HCT116 (cell line): ENCODE data around the gene MISFA. TPM values are rescaled to one million over a fixed set of nuclear protein-coding genes. Genes with fewer than 3 reads are reported as not detected.

ENCODE experiments used
- ATAC-seq: fragments of 200-7000 bp; cut with Tn5 transposase; 2 replicates; pipeline ENCODE4 v1.9.1; 2020; ENCODE audit warnings: mild to moderate bottlenecking, moderate library complexity
- BruUV-seq: library from RNA; stranded (reverse); fragments of 400-500 nt; replicated peaks from 2 replicates; lab custom pipeline; 2021; lab: Mats Ljungman, UMichigan
- CTCF ChIA-PET: fragments of 300-600 bp; sonication (Branson Sonifier 250); formaldehyde crosslinking; loops from one replicate; lab custom pipeline; 2021; ENCODE audit warnings: antibody characterized with exemption; lab: Charles Lee
- POLR2A ChIA-PET: fragments of 300-600, 350-600 bp; sonication (Branson Sonifier 250); formaldehyde crosslinking; loops from one replicate; lab custom pipeline; 2021; ENCODE audit warnings: antibody characterized with exemption; lab: Charles Lee
- RAD21 ChIA-PET, 2 experiments: fragments of 300-600 bp; sonication (Branson Sonifier 250); formaldehyde crosslinking; loops; one replicate each; lab custom pipeline; 2023; ENCODE audit warnings: low total read pairs in 2 of 2; ENCODE audit not compliant: uncharacterized antibody in 2 of 2, unreplicated experiment in 2 of 2, low non-redundant PET in 1 of 2; lab: Charles Lee
- DNase-seq: peaks from one replicate; pipeline ENCODE4 v3.0.0-alpha.2; 2010; ENCODE audit warnings: low read depth, low spot score
- H2AFZ ChIP-seq: fragments of 200-600 bp; shearing (Covaris generic), sonication (generic); 2 replicates; pipeline ENCODE4 v1.6.1; 2017; ENCODE audit warnings: low read depth, mixed run types, mixed read lengths, antibody characterized with exemption, low read length; ENCODE audit not compliant: poor library complexity, severe bottlenecking
- H3K27ac ChIP-seq: 2 replicates; pipeline ENCODE4 v1.5.1; 2012; ENCODE audit warnings: low read depth, low read length
- H3K27me3 ChIP-seq: fragments of 200-600 bp; sonication (generic); 2 replicates; pipeline ENCODE4 v1.6.1; 2016; ENCODE audit warnings: mixed run types, low read length, mixed read lengths; ENCODE audit not compliant: insufficient read depth
- H3K36me3 ChIP-seq, 2 experiments: fragments of 200-500 bp in 1 of 2; fragments of 200-600 bp in 1 of 2; sonication (Bioruptor generic) in 1 of 2; sonication (generic) in 1 of 2; 2 replicates each; pipeline versions ENCODE4 v1.5.1 to v1.6.1; 2014 to 2016; ENCODE audit warnings: low read length in 2 of 2, inconsistent platforms in 1 of 2, mixed read lengths in 1 of 2, mixed run types in 1 of 2; ENCODE audit not compliant: insufficient read depth in 2 of 2, control insufficient read depth in 1 of 2
- H3K4me1 ChIP-seq, 2 experiments: fragments of 200-600 bp in 1 of 2; sonication (generic) in 1 of 2; 2 replicates each; pipeline versions ENCODE4 v1.5.1 to v1.6.1; 2012 to 2017; ENCODE audit warnings: low read length in 2 of 2, inconsistent platforms in 1 of 2, mild to moderate bottlenecking in 1 of 2, mixed read lengths in 1 of 2, mixed run types in 1 of 2, moderate library complexity in 1 of 2; ENCODE audit not compliant: insufficient read depth in 2 of 2, control insufficient read depth in 1 of 2
- H3K4me2 ChIP-seq: fragments of 200-600 bp; sonication (generic); 2 replicates; pipeline ENCODE4 v1.6.1; 2017; ENCODE audit warnings: mixed run types, low read length, mixed read lengths
- H3K4me3 ChIP-seq, 2 experiments: fragments of 200-600 bp in 1 of 2; sonication (generic) in 1 of 2; replicated peaks in 1 of 2; 2 replicates each; pipeline ENCODE4 v1.5.1; 2011 to 2016; ENCODE audit warnings: low read length in 2 of 2, control low read depth in 1 of 2, low read depth in 1 of 2, mild to moderate bottlenecking in 1 of 2, mixed read lengths in 1 of 2, mixed run types in 1 of 2
- H3K79me2 ChIP-seq: fragments of 200-600 bp; sonication (generic); 2 replicates; pipeline ENCODE4 v1.6.1; 2017; ENCODE audit warnings: mild to moderate bottlenecking, mixed run types, low read length, moderate library complexity, mixed read lengths; ENCODE audit not compliant: insufficient read depth
- H3K9ac ChIP-seq: fragments of 200-600 bp; sonication (generic); 2 replicates; pipeline ENCODE4 v1.6.1; 2016; ENCODE audit warnings: low read length, mixed read lengths
- H3K9me2 ChIP-seq: fragments of 200-600 bp; sonication (generic), shearing (Covaris generic); 2 replicates; pipeline ENCODE4 v1.6.1; 2017; ENCODE audit warnings: mixed run types, mild to moderate bottlenecking, moderate library complexity; ENCODE audit not compliant: insufficient read depth
- H3K9me3 ChIP-seq, 2 experiments: fragments of 200-500 bp in 1 of 2; fragments of 200-600 bp in 1 of 2; sonication (Bioruptor generic) in 1 of 2; sonication (generic) in 1 of 2; 2 replicates each; pipeline ENCODE4 v1.6.1; 2014 to 2017; ENCODE audit warnings: low read length in 2 of 2, mixed read lengths in 2 of 2, inconsistent platforms in 1 of 2, low read depth in 1 of 2, mild to moderate bottlenecking in 1 of 2, mixed run types in 1 of 2, moderate library complexity in 1 of 2; ENCODE audit not compliant: control insufficient read depth in 1 of 2, insufficient read depth in 1 of 2
- H4K20me1 ChIP-seq: fragments of 200-600 bp; sonication (generic), shearing (Covaris generic); 2 replicates; pipeline ENCODE4 v1.6.1; 2017; ENCODE audit warnings: mixed run types, mild to moderate bottlenecking, moderate library complexity; ENCODE audit not compliant: insufficient read depth
- CEBPB ChIP-seq: IDR thresholded peaks from 2 replicates; pipeline ENCODE4 v1.6.1; 2012; ENCODE audit warnings: low read depth
- ELF1 ChIP-seq: IDR thresholded peaks from 2 replicates; pipeline ENCODE4 v1.6.1; 2012; ENCODE audit warnings: low read depth, borderline replicate concordance
- EZH2 ChIP-seq: fragments of 200-600 bp; sonication (generic); IDR thresholded peaks from 2 replicates; pipeline ENCODE4 v1.6.1; 2017; ENCODE audit warnings: antibody characterized with exemption, mixed run types
- FOSL1 ChIP-seq: IDR thresholded peaks from 2 replicates; pipeline ENCODE4 v1.6.1; 2012; ENCODE audit warnings: low read depth
- POLR2A ChIP-seq: IDR thresholded peaks from 2 replicates; pipeline ENCODE4 v1.7.0; 2011; ENCODE audit warnings: borderline replicate concordance; ENCODE audit not compliant: insufficient read depth, insufficient read length; ENCODE audit errors: extremely low read depth
- RAD21 ChIP-seq: IDR thresholded peaks from 2 replicates; pipeline ENCODE4 v1.6.1; 2012; ENCODE audit warnings: low read depth, mild to moderate bottlenecking
- SIN3A ChIP-seq: IDR thresholded peaks from 2 replicates; pipeline ENCODE4 v1.6.1; 2012; ENCODE audit warnings: low read depth
- SP1 ChIP-seq: IDR thresholded peaks from 2 replicates; pipeline ENCODE4 v1.6.1; 2012; ENCODE audit warnings: low read depth
- SRF ChIP-seq: IDR thresholded peaks from 2 replicates; pipeline ENCODE4 v1.6.1; 2012; ENCODE audit warnings: low read depth
- TCF7L2 ChIP-seq: IDR thresholded peaks from 2 replicates; pipeline ENCODE4 v1.7.0; 2011; ENCODE audit warnings: borderline replicate concordance, inconsistent platforms; ENCODE audit not compliant: insufficient read depth, insufficient read length; ENCODE audit errors: extremely low read depth
- ZNF274 ChIP-seq: fragments of 200-500 bp; sonication (Bioruptor generic); IDR thresholded peaks from 2 replicates; pipeline ENCODE4 v1.6.1; 2014; ENCODE audit warnings: mild to moderate bottlenecking, low read depth, low read length, inconsistent platforms
- intact Hi-C: fragments of 100-400 bp; cut with micrococcal nuclease; formaldehyde crosslinking; loops from 2 replicates; pipeline ENCODE4 v1.10.0; 2022
- total RNA-seq: library from RNA; stranded (reverse); gene quantifications from one replicate; pipeline ENCODE4 v1.2.1, GENCODE V29; 2021; ENCODE audit not compliant: unreplicated experiment
- TF ChIP-seq, protein P1 (sequence below): IDR thresholded peaks from 2 replicates; pipeline ENCODE4 v1.6.1; 2012; ENCODE audit warnings: low read depth
- TF ChIP-seq, protein P2 (sequence below), 3 experiments: fragments of 200-600 bp in 1 of 3; sonication (generic) in 1 of 3; IDR thresholded peaks in 2 of 3; conservative IDR thresholded peaks in 1 of 3; 2 replicates each; pipeline ENCODE4 v1.5.1; 2012 to 2017; ENCODE audit warnings: low read depth in 2 of 3, low read length in 2 of 3, antibody characterized with exemption in 1 of 3, borderline replicate concordance in 1 of 3, control low read depth in 1 of 3, mild to moderate bottlenecking in 1 of 3, mixed read lengths in 1 of 3, mixed run types in 1 of 3, moderate library complexity in 1 of 3; ENCODE audit not compliant: insufficient read depth in 1 of 3
- TF ChIP-seq, protein P3 (sequence below): IDR thresholded peaks from 2 replicates; pipeline ENCODE4 v1.6.1; 2012
- TF ChIP-seq, protein P4 (sequence below): IDR thresholded peaks from 2 replicates; pipeline ENCODE4 v1.6.1; 2012

Gene MISFA
- total RNA-seq, 1 experiment from 2014 or later, result 3.2 TPM

DNA sequence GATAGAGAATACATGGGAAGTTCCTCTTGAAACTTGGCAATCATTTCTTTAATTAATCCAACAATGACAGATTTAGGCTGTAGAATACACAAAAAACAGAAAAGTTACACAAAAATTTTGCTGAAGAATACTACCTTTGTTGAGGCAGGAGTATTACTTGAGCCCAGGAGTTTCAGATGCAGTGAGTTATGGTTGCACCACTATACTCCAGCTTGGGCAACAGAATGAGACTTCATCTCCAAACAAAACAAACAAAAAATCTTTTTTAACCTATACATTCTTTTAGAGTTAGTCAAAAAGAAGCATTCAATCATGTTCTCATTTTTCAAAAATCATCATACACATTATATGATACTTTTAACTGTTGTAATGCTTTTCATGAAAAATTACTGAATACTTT, 33.2 kb upstream of the MISFA start:
- ChIA-PET CTCF (no interaction called here), RAD21 (no interaction called here), POLR2A (no interaction called here)
- ATAC-seq (no peak), DNase-seq (no peak)
- H4K20me1 ChIP-seq, result no peaks in the 10 kb centered on the region
- H3K4me3 ChIP-seq, result no peak overlapping the region
- no TSS peak for BruUV-seq
- no peak overlapping the region for H3K9ac ChIP-seq
- H2AFZ ChIP-seq, result no peak overlapping the region
- H3K79me2 ChIP-seq, result no peaks in the 10 kb centered on the region
- H3K27ac ChIP-seq, result no peak overlapping the region
- H3K9me2 ChIP-seq, result no peaks in the 10 kb centered on the region
- TF ChIP-seq, protein P1, sequence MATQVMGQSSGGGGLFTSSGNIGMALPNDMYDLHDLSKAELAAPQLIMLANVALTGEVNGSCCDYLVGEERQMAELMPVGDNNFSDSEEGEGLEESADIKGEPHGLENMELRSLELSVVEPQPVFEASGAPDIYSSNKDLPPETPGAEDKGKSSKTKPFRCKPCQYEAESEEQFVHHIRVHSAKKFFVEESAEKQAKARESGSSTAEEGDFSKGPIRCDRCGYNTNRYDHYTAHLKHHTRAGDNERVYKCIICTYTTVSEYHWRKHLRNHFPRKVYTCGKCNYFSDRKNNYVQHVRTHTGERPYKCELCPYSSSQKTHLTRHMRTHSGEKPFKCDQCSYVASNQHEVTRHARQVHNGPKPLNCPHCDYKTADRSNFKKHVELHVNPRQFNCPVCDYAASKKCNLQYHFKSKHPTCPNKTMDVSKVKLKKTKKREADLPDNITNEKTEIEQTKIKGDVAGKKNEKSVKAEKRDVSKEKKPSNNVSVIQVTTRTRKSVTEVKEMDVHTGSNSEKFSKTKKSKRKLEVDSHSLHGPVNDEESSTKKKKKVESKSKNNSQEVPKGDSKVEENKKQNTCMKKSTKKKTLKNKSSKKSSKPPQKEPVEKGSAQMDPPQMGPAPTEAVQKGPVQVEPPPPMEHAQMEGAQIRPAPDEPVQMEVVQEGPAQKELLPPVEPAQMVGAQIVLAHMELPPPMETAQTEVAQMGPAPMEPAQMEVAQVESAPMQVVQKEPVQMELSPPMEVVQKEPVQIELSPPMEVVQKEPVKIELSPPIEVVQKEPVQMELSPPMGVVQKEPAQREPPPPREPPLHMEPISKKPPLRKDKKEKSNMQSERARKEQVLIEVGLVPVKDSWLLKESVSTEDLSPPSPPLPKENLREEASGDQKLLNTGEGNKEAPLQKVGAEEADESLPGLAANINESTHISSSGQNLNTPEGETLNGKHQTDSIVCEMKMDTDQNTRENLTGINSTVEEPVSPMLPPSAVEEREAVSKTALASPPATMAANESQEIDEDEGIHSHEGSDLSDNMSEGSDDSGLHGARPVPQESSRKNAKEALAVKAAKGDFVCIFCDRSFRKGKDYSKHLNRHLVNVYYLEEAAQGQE, result no peak
- TF ChIP-seq RAD21 (no peak), FOSL1 (no peak), CEBPB (no peak), TCF7L2 (no peak), SP1 (no peak), POLR2A (no peak), SRF (no peak), ZNF274 (no peak), SIN3A (no peak), ELF1 (no peak), EZH2 (no peak)
- TF ChIP-seq, protein P2, sequence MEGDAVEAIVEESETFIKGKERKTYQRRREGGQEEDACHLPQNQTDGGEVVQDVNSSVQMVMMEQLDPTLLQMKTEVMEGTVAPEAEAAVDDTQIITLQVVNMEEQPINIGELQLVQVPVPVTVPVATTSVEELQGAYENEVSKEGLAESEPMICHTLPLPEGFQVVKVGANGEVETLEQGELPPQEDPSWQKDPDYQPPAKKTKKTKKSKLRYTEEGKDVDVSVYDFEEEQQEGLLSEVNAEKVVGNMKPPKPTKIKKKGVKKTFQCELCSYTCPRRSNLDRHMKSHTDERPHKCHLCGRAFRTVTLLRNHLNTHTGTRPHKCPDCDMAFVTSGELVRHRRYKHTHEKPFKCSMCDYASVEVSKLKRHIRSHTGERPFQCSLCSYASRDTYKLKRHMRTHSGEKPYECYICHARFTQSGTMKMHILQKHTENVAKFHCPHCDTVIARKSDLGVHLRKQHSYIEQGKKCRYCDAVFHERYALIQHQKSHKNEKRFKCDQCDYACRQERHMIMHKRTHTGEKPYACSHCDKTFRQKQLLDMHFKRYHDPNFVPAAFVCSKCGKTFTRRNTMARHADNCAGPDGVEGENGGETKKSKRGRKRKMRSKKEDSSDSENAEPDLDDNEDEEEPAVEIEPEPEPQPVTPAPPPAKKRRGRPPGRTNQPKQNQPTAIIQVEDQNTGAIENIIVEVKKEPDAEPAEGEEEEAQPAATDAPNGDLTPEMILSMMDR (IDR thresholded peaks at IDR 0.05 in 2 of 3, conservative IDR thresholded peaks at IDR 0.05 in 1 of 3; ENCODE audit: borderline replicate concordance in 1 of 3, insufficient read depth in 1 of 3, low read depth in 2 of 3, low read length in 2 of 3), result no peak
- TF ChIP-seq, protein P3, sequence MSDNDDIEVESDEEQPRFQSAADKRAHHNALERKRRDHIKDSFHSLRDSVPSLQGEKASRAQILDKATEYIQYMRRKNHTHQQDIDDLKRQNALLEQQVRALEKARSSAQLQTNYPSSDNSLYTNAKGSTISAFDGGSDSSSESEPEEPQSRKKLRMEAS, result no peak
- TF ChIP-seq, protein P4, sequence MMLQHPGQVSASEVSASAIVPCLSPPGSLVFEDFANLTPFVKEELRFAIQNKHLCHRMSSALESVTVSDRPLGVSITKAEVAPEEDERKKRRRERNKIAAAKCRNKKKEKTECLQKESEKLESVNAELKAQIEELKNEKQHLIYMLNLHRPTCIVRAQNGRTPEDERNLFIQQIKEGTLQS, result no peak
- intact Hi-C loops, result no loop called here
- H3K36me3 ChIP-seq, result peaks cover 3% of the 10 kb centered on the region in 2 experiments
- no peak overlapping the region for H3K4me2 ChIP-seq
- H3K27me3 ChIP-seq, result no peaks in the 10 kb centered on the region
- H3K9me3 ChIP-seq, result no peaks in the 10 kb centered on the region
- no peaks in the 10 kb centered on the region for H3K4me1 ChIP-seq
